A549 (cell line): ENCODE measurements around the gene TMEM170A. TPM values are rescaled to one million over a fixed set of nuclear protein-coding genes. Genes with fewer than 3 reads are reported as not detected.

ENCODE experiments used
- ATAC-seq, 2 experiments: fragments of 200-7000 bp in 1 of 2; fragments of >200 bp in 1 of 2; cut with Nextera tagmentation in 1 of 2; cut with Tn5 transposase in 1 of 2; 3 replicates each; pipeline versions ENCODE4 v1.8.0 to v1.9.1; 2018 to 2020; ENCODE audit warnings: mild to moderate bottlenecking in 1 of 2, moderate library complexity in 1 of 2
- CTCF ChIA-PET: fragments of 300-600 bp; sonication (Branson Sonifier 250); formaldehyde crosslinking; extraction: SDS; loops from one replicate; lab custom pipeline; 2021; ENCODE audit warnings: antibody characterized with exemption, inconsistent platforms; lab: Yijun Ruan, JAX
- POLR2A ChIA-PET: fragments of 350-600 bp; formaldehyde crosslinking; extraction: SDS; loops from one replicate; lab custom pipeline; 2021; ENCODE audit warnings: antibody characterized with exemption, inconsistent platforms; lab: Yijun Ruan, JAX
- DNase-seq, 2 experiments: peaks; one replicate each; pipeline versions ENCODE4 v3.0.0 to v3.0.0-alpha.2; 2011 to 2016; ENCODE audit warnings: low read depth in 1 of 2, low spot score in 1 of 2
- FAIRE-seq: peaks from 2 replicates; lab custom pipeline; 2011; peaks lifted over from hg19 to GRCh38; lab: Jason Lieb, UNC
- H3K27ac ChIP-seq, 2 experiments: fragments of >200 bp; sonication (Bioruptor Twin); formaldehyde crosslinking; 3 replicates each; pipeline ENCODE4 v1.5.1; 2016 to 2017
- H3K4me1 ChIP-seq: fragments of >200 bp; sonication (Bioruptor Twin); formaldehyde crosslinking; 3 replicates; pipeline ENCODE4 v1.6.1; 2016
- H3K4me2 ChIP-seq: fragments of >200 bp; sonication (Bioruptor Twin); formaldehyde crosslinking; 3 replicates; pipeline ENCODE4 v1.6.1; 2016
- H3K4me3 ChIP-seq: fragments of >200 bp; sonication (Bioruptor Twin); formaldehyde crosslinking; 3 replicates; pipeline ENCODE4 v1.5.1; 2016
- H3K9me3 ChIP-seq: fragments of >200 bp; sonication (Bioruptor Twin); formaldehyde crosslinking; 3 replicates; pipeline ENCODE4 v1.6.1; 2016
- CBX2 ChIP-seq: fragments of 200-600 bp; sonication (generic); IDR thresholded peaks from 2 replicates; pipeline ENCODE4 v1.6.1; 2016; ENCODE audit warnings: low read depth, mild to moderate bottlenecking, borderline replicate concordance
- FOSL2 ChIP-seq, 2 experiments: fragments of 450-650 bp in 1 of 2; fragments of >200 bp in 1 of 2; sonication (Bioruptor Twin) in 1 of 2; formaldehyde crosslinking; IDR thresholded peaks; 2 replicates each; pipeline versions ENCODE4 v1.5.0 to v1.6.1; 2016 to 2020; ENCODE audit warnings: mild to moderate bottlenecking in 1 of 2, moderate library complexity in 1 of 2
- FOXS1 ChIP-seq: fragments of 250-450 bp; sonication (Bioruptor Pico); IDR thresholded peaks from 2 replicates; pipeline ENCODE4 v1.5.0; 2020; ENCODE audit warnings: mild to moderate bottlenecking, moderate library complexity
- HES2 ChIP-seq: fragments of >200 bp; sonication (Bioruptor Twin); formaldehyde crosslinking; IDR thresholded peaks from 2 replicates; pipeline ENCODE4 v1.6.1; 2016
- HEYL ChIP-seq: fragments of 250-450 bp; sonication (Bioruptor Pico); IDR thresholded peaks from 2 replicates; pipeline ENCODE4 v1.8.0; 2021; ENCODE audit warnings: mild to moderate bottlenecking, moderate library complexity
- KDM1A ChIP-seq: fragments of 200-600 bp; sonication (generic); IDR thresholded peaks from 2 replicates; pipeline ENCODE4 v1.6.1; 2016; ENCODE audit warnings: low read depth, mild to moderate bottlenecking
- MAX ChIP-seq: IDR thresholded peaks from 2 replicates; pipeline ENCODE4 v1.6.1; 2012
- MYC ChIP-seq: IDR thresholded peaks from 2 replicates; pipeline ENCODE4 v1.6.1; 2012; ENCODE audit warnings: mild to moderate bottlenecking, inconsistent platforms, low read length, improper control_type of control experiment, borderline replicate concordance
- NPAS2 ChIP-seq: fragments of 250-450 bp; sonication (Bioruptor Pico); IDR thresholded peaks from 2 replicates; pipeline ENCODE4 v1.8.0; 2022; ENCODE audit warnings: mild to moderate bottlenecking, moderate library complexity, borderline replicate concordance
- NR3C1 ChIP-seq: fragments of >200 bp; sonication (Bioruptor Twin); formaldehyde crosslinking; IDR thresholded peaks from 3 replicates; pipeline ENCODE4 v1.6.1; 2017
- POLR2AphosphoS2 ChIP-seq: conservative IDR thresholded peaks from 2 replicates; pipeline ENCODE4 v1.6.1; 2012; ENCODE audit warnings: low read length, improper control_type of control experiment, inconsistent platforms
- RAD21 ChIP-seq, 2 experiments: fragments of >200 bp in 1 of 2; sonication (Bioruptor Twin) in 1 of 2; formaldehyde crosslinking in 1 of 2; IDR thresholded peaks in 1 of 2; conservative IDR thresholded peaks in 1 of 2; 2 replicates in 1 of 2; 3 replicates in 1 of 2; pipeline ENCODE4 v1.6.1; 2012 to 2018; ENCODE audit warnings: inconsistent platforms in 1 of 2
- RNF2 ChIP-seq: fragments of 200-600 bp; sonication (generic); IDR thresholded peaks from 2 replicates; pipeline ENCODE4 v1.6.1; 2016; ENCODE audit warnings: low read depth, mild to moderate bottlenecking, antibody characterized with exemption, moderate library complexity, borderline replicate concordance
- SREBF2 ChIP-seq: fragments of 450-650 bp; IDR thresholded peaks from 2 replicates; pipeline ENCODE4 v1.6.1; 2014; ENCODE audit warnings: mild to moderate bottlenecking, moderate library complexity
- TP53 ChIP-seq: fragments of 250-450 bp; sonication (Bioruptor Pico); IDR thresholded peaks from 2 replicates; pipeline ENCODE4 v1.5.0; 2021; ENCODE audit warnings: mild to moderate bottlenecking, moderate library complexity
- ZNF302 ChIP-seq: fragments of 250-450 bp; sonication (Bioruptor Pico); IDR thresholded peaks from 2 replicates; pipeline ENCODE4 v1.9.0; 2021; ENCODE audit warnings: inconsistent platforms, mild to moderate bottlenecking, moderate library complexity
- ZSCAN20 ChIP-seq: fragments of 250-450 bp; sonication (Bioruptor Pico); IDR thresholded peaks from 2 replicates; pipeline ENCODE4 v1.8.0; 2022; ENCODE audit warnings: mild to moderate bottlenecking, moderate library complexity
- WGBS: methylation state at CpG from one replicate; pipeline ENCODE4 v1.1.6; 2017; ENCODE audit errors: missing lambda C conversion rate; 5-methylcytosine and 5-hydroxymethylcytosine counted together
- polyA plus RNA-seq, 4 experiments: library from polyadenylated mRNA; depleted of rRNA in 3 of 4; stranded (reverse); fragments of >200 nt; fragmentation: RNase III in 1 of 4; extraction: RNeasy Plus Mini Kit Qiagen cat#74134 plus additional on column Dnase treatment in 1 of 4; gene quantifications; 2 replicates in 3 of 4; 3 replicates in 1 of 4; pipeline ENCODE4 v1.2.3, GENCODE V29; 2011 to 2017
- small RNA-seq, 6 experiments: library from RNA; depleted of rRNA; stranded (forward); fragments of <200 nt; gene quantifications; one replicate each; pipeline ENCODE3, GENCODE V24; 2012

TMEM170A gene
- polyA plus RNA-seq, 2 of the 4 experiments (the other 2 are of a cell fraction) = 13.9 to 21.7 TPM

- WGBS = 97% methylated on average over 5 of the region's 5 CpGs
- POLR2A ChIA-PET = no interaction called here
- TF ChIP-seq SREBF2 (no peak), HES2 (no peak), RNF2 (no peak), ZSCAN20 (CRISPR knock-in tag) (no peak), KDM1A (no peak), TP53 (no peak), MYC (no peak), RAD21 (conservative IDR thresholded peaks at IDR 0.05 in 1 of 2, IDR thresholded peaks at IDR 0.05 in 1 of 2) (no peak), CBX2 (no peak), FOXS1 (CRISPR knock-in tag) (no peak), FOSL2 (IDR thresholded peaks at IDR 0.05) (no peak), FOSL2 (CRISPR knock-in tag; IDR thresholded peaks at IDR 0.05) (no peak), NR3C1 (no peak), POLR2AphosphoS2 (no peak), MAX (no peak), HEYL (CRISPR knock-in tag) (no peak), NPAS2 (CRISPR knock-in tag) (no peak), ZNF302 (CRISPR knock-in tag) (no peak)
These were observed 69.5 kb downstream of the TMEM170A start for GRCh38 chr16:75394941-75395340.

More at GRCh38 chr16:75394941-75395340, 69.5 kb downstream of the TMEM170A start:
- CTCF ChIA-PET = interaction anchor here (1.1 to 15.6 kb wide), 5 partner anchors 8 to 195 kb away, joined by 3 to 158 read pairs (median 7); no protein-coding TSS in a partner anchor
- DNase-seq (no peak), ATAC-seq (no peak), FAIRE-seq (no peak)
- Histone ChIP-seq H3K4me3 (no peak overlapping the region), H3K27ac (no peak overlapping the region), H3K4me1 (no peaks in the 10 kb centered on the region), H3K4me2 (no peak overlapping the region), H3K9me3 (no peaks in the 10 kb centered on the region)

Small RNAs within 50 kb of the gene (small RNA-seq; reads per million reads assigned to genes)
- gene RF00598 = 0 reads per million in 6 experiments

Other genes with a start within 250 kb of the TMEM170A start
- gene CTRB1, start 245.7 kb downstream of the TMEM170A start, polyA plus RNA-seq (2011; rRNA removed) = not detected in 2 replicates
- not detected in 3 replicates for gene CTRB1, start 245.7 kb downstream of the TMEM170A start, polyA plus RNA-seq (2017; fragmentation: RNase III; extraction: RNeasy Plus Mini Kit Qiagen cat#74134 plus additional on column Dnase treatment)
- gene BCAR1, start 213.1 kb downstream of the TMEM170A start, polyA plus RNA-seq (2011; rRNA removed) = 8.3 and 10.2 TPM in 2 replicates
- gene BCAR1, start 213.1 kb downstream of the TMEM170A start, polyA plus RNA-seq (2017; fragmentation: RNase III; extraction: RNeasy Plus Mini Kit Qiagen cat#74134 plus additional on column Dnase treatment) = 34.2 to 35.9 TPM (median 35.8 TPM) in 3 replicates
- gene CFDP1, start 31.2 kb downstream of the TMEM170A start, polyA plus RNA-seq (2011; rRNA removed) = 47.2 and 70.2 TPM in 2 replicates
- gene CFDP1, start 31.2 kb downstream of the TMEM170A start, polyA plus RNA-seq (2017; fragmentation: RNase III; extraction: RNeasy Plus Mini Kit Qiagen cat#74134 plus additional on column Dnase treatment) = 50.9 to 72.8 TPM (median 71.6 TPM) in 3 replicates
- 0.37 and 0.57 TPM in 2 replicates for gene CHST6, start 30.8 kb upstream of the TMEM170A start, polyA plus RNA-seq (2011; rRNA removed)
- gene CHST6, start 30.8 kb upstream of the TMEM170A start, polyA plus RNA-seq (2017; fragmentation: RNase III; extraction: RNeasy Plus Mini Kit Qiagen cat#74134 plus additional on column Dnase treatment) = 0.38 to 0.74 TPM (median 0.65 TPM) in 3 replicates
- gene CHST5, start 71.4 kb upstream of the TMEM170A start, polyA plus RNA-seq (2011; rRNA removed) = 0.05 TPM in 2 replicates
- 0.08 TPM in 2 of 3 replicates, not detected in the other for gene CHST5, start 71.4 kb upstream of the TMEM170A start, polyA plus RNA-seq (2017; fragmentation: RNase III; extraction: RNeasy Plus Mini Kit Qiagen cat#74134 plus additional on column Dnase treatment)
- gene TMEM231, start 91.6 kb upstream of the TMEM170A start, polyA plus RNA-seq (2011; rRNA removed) = 11.4 and 17.7 TPM in 2 replicates
- 4.8 to 5.8 TPM (median 5.3 TPM) in 3 replicates for gene TMEM231, start 91.6 kb upstream of the TMEM170A start, polyA plus RNA-seq (2017; fragmentation: RNase III; extraction: RNeasy Plus Mini Kit Qiagen cat#74134 plus additional on column Dnase treatment)
- 80.6 and 84.8 TPM in 2 replicates for gene GABARAPL2, start 101.7 kb upstream of the TMEM170A start, polyA plus RNA-seq (2011; rRNA removed)
- gene GABARAPL2, start 101.7 kb upstream of the TMEM170A start, polyA plus RNA-seq (2017; fragmentation: RNase III; extraction: RNeasy Plus Mini Kit Qiagen cat#74134 plus additional on column Dnase treatment) = 97.7 to 108 TPM (median 107 TPM) in 3 replicates
- 53.5 and 70.0 TPM in 2 replicates for gene ADAT1, start 158.6 kb upstream of the TMEM170A start, polyA plus RNA-seq (2011; rRNA removed)
- gene ADAT1, start 158.6 kb upstream of the TMEM170A start, polyA plus RNA-seq (2017; fragmentation: RNase III; extraction: RNeasy Plus Mini Kit Qiagen cat#74134 plus additional on column Dnase treatment) = 41.8 to 47.7 TPM (median 45.4 TPM) in 3 replicates
- 211 and 218 TPM in 2 replicates for gene KARS1, start 183.0 kb upstream of the TMEM170A start, polyA plus RNA-seq (2011; rRNA removed)
- 145 to 163 TPM (median 146 TPM) in 3 replicates for gene KARS1, start 183.0 kb upstream of the TMEM170A start, polyA plus RNA-seq (2017; fragmentation: RNase III; extraction: RNeasy Plus Mini Kit Qiagen cat#74134 plus additional on column Dnase treatment)
- 24.8 and 37.9 TPM in 2 replicates for gene TERF2IP, start 183.1 kb upstream of the TMEM170A start, polyA plus RNA-seq (2011; rRNA removed)
- gene TERF2IP, start 183.1 kb upstream of the TMEM170A start, polyA plus RNA-seq (2017; fragmentation: RNase III; extraction: RNeasy Plus Mini Kit Qiagen cat#74134 plus additional on column Dnase treatment) = 24.8 to 26.7 TPM (median 25.1 TPM) in 3 replicates
- not detected in 2 replicates for gene CPHXL2, start 212.3 kb upstream of the TMEM170A start, polyA plus RNA-seq (2011; rRNA removed)
- gene CPHXL2, start 212.3 kb upstream of the TMEM170A start, polyA plus RNA-seq (2017; fragmentation: RNase III; extraction: RNeasy Plus Mini Kit Qiagen cat#74134 plus additional on column Dnase treatment) = not detected in 3 replicates
- gene DUXB, start 236.8 kb upstream of the TMEM170A start, polyA plus RNA-seq (2011; rRNA removed) = not detected in 2 replicates
- not detected in 3 replicates for gene DUXB, start 236.8 kb upstream of the TMEM170A start, polyA plus RNA-seq (2017; fragmentation: RNase III; extraction: RNeasy Plus Mini Kit Qiagen cat#74134 plus additional on column Dnase treatment)